GM12878 (cell line): Measurements from ENCODE around the gene PDF.

ENCODE experiments used
- E2F8 ChIP-seq: fragments of 450-650 bp; IDR thresholded peaks from 2 replicates; pipeline ENCODE4 v1.6.1; 2018; ENCODE audit warnings: mild to moderate bottlenecking, low read depth, moderate library complexity; ENCODE audit not compliant: partially characterized antibody
- EP300 ChIP-seq, 2 experiments: fragments of 150-350 bp in 1 of 2; IDR thresholded peaks; 2 replicates each; pipeline ENCODE4 v1.6.1; 2011 to 2012; ENCODE audit warnings: low read depth in 2 of 2, low read length in 2 of 2, borderline replicate concordance in 1 of 2, improper control_type of control experiment in 1 of 2, inconsistent platforms in 1 of 2; ENCODE audit not compliant: control insufficient read depth in 1 of 2
- EZH2 ChIP-seq: IDR thresholded peaks from 2 replicates; pipeline ENCODE4 v1.6.1; 2012; ENCODE audit warnings: low read depth, mild to moderate bottlenecking, control low read depth, inconsistent platforms, low read length, borderline replicate concordance; ENCODE audit not compliant: control insufficient read depth
- POLR2AphosphoS2 ChIP-seq: IDR thresholded peaks from 2 replicates; pipeline ENCODE4 v1.6.1; 2011; ENCODE audit warnings: low read depth, mild to moderate bottlenecking, low read length, improper control_type of control experiment, moderate library complexity
- RAD21 ChIP-seq: IDR thresholded peaks from 2 replicates; pipeline ENCODE4 v1.6.1; 2011; ENCODE audit warnings: mild to moderate bottlenecking, low read depth, low read length, moderate library complexity; ENCODE audit not compliant: insufficient read depth
- RFX5 ChIP-seq: IDR thresholded peaks from 2 replicates; pipeline ENCODE4 v1.6.1; 2011; ENCODE audit warnings: low read depth, low read length, improper control_type of control experiment
- RUNX3 ChIP-seq: IDR thresholded peaks from 2 replicates; pipeline ENCODE4 v1.6.1; 2012; ENCODE audit warnings: low read length, inconsistent platforms

DNA sequence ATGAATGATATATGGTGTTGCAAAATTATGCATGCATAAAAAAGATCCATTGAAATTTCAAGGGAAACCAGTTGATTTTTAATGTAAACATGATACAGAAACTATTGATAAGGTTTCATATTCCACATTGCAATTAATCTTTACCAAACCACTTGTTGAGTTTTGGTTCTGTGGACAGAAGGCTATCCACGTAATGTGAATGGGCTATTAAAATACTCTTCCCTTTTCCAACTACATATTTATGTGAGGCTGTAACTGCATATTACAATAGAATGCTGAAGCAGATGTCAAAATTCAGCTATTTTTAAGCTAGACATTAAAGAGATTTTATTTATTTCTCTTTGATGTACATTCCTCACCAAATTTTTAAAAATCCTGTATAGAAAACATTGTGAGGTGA, 53.0 kb downstream of the PDF start:
- TF ChIP-seq E2F8, result no peak
- no peak for TF ChIP-seq EP300 (IDR thresholded peaks at IDR 0.05; ENCODE audit: borderline replicate concordance in 1 of 2, control insufficient read depth in 1 of 2, low read depth in 2 of 2, low read length in 2 of 2)
- TF ChIP-seq RUNX3, result no peak
- TF ChIP-seq POLR2AphosphoS2, result no peak
- no peak for TF ChIP-seq EZH2
- TF ChIP-seq RAD21, result no peak
- TF ChIP-seq RFX5, result no peak
